Keratinocyte (primary cell): ENCODE data around the gene ABHD17B.

Experiments
- CTCF ChIP-seq, 3 experiments: IDR thresholded peaks in 1 of 3; conservative IDR thresholded peaks in 1 of 3; optimal IDR thresholded peaks in 1 of 3; 2 replicates in 2 of 3; 3 replicates in 1 of 3; pipeline versions ENCODE3 to v1.5.1; 2011; ENCODE audit warnings: low read length in 3 of 3, mild to moderate bottlenecking in 3 of 3, moderate library complexity in 2 of 3, control low read depth in 1 of 3, inconsistent platforms in 1 of 3; ENCODE audit not compliant: insufficient read depth in 2 of 3; ENCODE audit errors: extremely low read depth in 1 of 3
- EZH2 ChIP-seq: IDR thresholded peaks from one replicate; pipeline ENCODE4 v1.6.1; 2012; ENCODE audit warnings: inconsistent platforms, mild to moderate bottlenecking, low read length, moderate library complexity

GRCh38 chr9:71859939-71860338 is 51.1 kb downstream of the ABHD17B start:
- TF ChIP-seq CTCF (optimal IDR thresholded peaks at IDR 0.05 in 1 of 3, IDR thresholded peaks at IDR 0.05 in 1 of 3, conservative IDR thresholded peaks at IDR 0.05 in 1 of 3; ENCODE audit: extremely low read depth in 1 of 3, insufficient read depth in 2 of 3, low read length in 3 of 3): no peak
- TF ChIP-seq EZH2: no peak
